GM21619 (cell line): ENCODE results near the gene BNIP5.

Experiments used
- ATAC-seq: cut with Tn5 transposase; IDR thresholded peaks from one replicate; pipeline ENCODE4 v1.9.1; 2021; ENCODE audit not compliant: unreplicated experiment

The BNIP5 gene, protein sequence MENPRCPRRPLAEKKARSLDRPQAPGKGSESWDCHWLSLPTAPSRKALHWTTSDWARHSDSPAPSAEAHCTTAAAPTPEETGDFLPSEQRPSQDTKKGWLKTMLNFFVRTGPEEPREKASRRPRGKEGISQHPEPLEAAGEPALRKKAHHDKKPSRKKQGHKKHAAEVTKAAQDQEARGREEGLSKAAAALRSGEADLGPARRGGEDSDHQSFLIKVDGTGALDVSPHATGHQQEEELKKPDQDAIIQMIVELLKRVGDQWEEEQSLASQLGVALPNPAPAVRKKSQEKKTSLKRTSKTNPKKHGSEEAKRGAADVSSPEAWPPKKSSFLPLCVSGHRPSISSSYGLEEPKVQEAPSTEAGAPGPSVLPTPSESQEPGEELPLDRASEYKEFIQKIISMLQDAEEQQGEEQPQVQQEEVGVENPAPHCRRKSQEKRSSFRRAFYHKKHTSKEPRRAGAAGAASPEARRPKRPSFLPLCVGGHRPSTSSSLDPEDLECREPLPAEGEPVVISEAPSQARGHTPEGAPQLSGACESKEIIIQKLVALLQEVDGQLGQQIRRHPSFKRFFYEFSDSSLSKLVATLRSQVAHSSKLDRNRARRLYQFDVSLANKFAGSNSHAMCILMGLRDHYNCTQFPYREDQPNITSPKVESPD

DNA sequence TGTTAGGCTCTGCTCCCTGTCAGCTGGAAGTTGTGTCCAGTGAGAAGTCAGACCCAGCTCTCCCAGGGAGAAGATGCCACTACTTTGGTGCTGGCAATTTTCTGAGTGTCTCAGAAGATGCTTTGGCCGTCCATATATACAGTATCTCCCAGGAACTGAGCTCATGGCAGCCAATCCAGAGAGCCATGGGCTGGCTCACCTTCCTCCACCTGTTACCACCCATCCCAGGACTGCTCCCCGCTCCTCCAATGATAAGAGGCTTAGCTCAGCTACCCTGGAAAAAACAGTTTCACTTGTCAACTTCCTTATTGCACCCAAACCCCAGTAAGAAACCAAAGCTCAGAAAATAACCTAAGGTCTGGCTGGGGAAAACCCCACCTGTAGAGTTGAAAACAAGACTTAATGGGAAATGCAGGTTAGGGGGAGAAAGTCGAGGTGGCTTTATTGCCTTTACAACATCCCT lies at the start of gene BNIP5:
TSS of gene BNIP5 (minus strand) at position 110 of the 463 bp plus-strand sequence. CDS start 6,198 bp downstream, outside the sequence.
- no peak for ATAC-seq

DNA sequence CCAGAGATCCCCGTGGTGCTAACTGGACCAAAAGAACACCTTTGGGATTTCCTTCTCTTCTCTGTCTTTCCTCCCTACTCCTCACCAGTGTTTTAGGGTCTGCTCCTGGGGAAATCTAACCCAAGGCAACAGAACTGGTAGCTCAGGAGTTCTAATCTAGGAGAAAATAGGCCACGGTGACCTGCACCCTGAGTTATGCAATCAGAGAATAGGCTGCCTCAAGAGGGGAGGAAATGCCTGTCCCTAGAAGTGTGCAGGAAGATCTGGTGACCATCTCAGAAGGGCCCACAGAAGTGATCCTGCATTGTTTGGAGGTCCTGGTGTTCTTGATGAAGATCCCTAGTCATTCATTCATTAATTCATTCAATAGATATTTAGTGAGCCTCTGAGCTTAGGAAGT lies 47.4 kb upstream of the BNIP5 start:
- ATAC-seq = no peak

DNA sequence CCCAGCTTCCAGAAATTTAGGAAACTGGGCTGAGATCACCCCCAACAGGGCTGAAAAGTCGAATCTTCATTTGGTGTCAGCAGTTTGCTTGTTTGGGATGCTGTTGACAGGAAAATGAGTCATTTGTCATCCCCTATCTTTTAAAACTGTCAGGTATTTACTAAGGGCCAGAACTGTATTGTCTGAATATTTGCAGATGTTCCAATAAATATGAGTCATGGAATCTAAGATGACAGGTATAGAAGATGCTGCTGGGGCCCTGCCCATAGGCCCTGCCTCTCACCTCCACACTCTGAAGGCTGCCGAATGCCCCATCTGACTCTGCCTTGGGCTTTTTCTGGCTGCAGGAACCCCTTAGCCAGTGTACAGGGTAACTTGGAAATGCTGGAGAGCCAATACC lies 46.9 kb upstream of the BNIP5 start:
- ATAC-seq = no peak

DNA sequence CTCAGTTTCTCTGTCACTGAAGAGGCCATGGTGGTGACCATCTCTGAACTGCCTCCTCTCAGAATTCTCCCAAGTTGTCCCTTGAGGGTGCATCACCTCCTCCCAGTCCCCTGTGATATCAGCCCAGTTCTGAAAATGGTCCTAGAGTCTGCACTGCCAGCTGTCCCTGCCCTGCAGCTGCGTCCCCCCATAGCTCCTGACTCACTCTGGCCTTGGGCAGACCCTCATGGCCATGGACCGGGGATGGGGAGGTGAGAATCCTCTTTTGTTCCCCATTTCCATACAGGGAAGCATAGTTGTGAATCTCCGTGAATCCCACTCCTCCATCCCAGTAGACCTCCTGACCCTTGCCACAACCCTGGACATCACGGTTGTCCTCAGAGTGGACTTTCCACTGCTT lies 46.3 kb upstream of the BNIP5 start:
- ATAC-seq = no peak

DNA sequence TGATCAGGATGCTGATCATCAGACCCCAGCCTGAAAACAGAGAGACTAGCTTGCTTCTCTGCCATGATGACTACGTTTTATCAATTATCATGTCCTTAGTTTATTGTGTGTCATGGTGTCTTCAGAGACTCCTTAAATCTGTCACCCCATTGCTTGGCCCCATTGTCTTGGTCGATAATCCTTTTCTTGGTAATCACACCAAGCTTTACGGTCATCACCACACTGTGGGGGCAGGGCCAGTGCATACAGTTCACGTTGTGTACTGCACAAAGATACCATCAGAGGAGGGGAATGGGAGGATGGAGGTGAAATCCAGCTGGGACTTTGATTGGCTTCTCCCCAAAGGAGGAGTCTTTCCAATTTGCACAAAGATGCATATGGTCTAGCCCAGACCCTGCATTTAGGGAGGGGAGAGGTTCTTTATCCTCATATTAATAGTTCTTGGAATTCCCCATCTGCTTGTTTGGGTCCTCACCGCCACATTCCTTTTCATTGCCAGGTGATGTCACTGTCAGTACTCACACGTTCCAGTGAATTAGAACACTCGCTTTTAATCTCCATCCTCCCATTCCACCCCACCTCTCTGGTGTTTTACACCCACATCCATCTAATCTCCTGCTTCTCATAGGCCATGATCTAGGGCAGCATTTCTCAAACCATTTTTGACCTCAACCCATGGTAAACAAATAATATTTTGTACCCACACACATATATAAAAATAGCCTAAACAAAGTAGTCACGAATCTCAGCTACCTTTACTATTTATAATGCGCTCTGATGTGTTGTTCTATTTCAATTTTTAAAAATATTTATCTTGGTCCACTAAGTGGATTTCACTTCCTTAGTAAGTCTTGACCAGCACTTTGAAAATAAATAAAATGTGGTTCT lies 45.1 kb upstream of the BNIP5 start:
- ATAC-seq = no peak

DNA sequence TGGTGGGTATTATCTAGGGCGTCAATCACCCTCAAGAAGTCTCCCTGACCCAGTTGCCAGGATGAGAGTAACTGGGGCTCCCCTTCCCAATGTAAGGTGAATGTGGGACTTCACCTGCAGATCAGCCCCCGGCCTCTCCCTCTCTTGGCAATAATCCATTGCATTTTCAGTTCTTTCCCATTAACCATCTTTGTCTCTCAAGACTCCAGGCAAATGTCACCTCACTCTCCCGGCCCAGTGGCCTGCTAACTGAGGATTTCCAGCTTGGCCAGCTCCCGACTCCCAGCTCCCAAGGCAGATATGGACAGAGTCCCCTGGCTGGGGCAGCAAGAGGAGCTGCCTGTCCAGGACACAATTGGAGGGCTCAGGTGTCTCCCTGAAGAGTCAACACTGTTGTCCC lies 43.5 kb upstream of the BNIP5 start:
- no peak for ATAC-seq

DNA sequence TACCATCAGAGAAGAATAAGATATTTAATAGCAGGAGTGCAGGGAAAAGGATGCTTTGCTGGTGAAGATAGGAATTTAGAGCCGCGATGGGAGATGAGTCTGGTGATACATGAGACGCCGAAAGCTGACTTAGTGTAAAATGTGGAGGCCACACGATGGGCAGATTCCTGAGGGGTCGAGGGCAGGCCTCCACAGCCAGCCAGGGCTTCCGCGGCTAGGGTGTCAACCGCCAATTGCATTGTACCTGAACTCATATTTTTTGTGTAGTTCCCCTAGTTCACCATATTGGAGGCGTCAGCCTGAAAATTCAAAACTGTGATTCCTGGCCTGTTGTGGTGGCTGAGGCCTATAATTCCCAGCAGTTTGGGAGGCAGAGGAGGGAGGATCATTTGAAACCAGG lies 42.2 kb upstream of the BNIP5 start:
- ATAC-seq = no peak

DNA sequence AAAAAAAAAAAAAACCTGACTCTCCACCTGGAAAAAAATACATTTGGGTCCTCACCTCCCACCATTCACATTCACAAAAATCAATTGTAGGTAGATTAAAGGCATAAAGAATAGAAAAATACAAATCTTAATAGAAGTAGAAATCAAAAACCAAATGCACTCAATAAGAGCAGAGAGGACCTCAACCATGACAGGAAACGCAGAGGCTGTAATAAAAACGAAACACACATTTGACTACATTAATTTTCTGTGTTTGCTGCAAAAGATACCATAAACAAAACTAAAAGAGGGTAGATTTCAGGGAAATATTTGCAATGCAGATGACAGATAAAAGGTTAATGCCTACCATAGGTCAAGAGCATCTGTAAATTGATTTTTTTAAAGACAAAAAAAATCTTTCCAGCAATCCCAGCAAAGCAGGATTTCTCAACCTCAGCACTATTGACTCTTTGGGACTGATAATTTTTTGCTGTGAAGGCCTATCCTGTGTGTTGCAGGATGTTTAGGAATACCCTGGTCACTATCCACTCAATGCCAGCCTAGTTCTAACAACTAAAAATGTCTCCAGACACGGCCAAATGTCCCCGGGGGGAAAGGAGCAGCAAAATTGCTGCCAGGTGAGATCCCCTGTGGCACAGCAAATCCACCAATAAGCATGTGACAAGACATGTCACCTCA lies 41.7 kb upstream of the BNIP5 start:
- ATAC-seq = no peak

DNA sequence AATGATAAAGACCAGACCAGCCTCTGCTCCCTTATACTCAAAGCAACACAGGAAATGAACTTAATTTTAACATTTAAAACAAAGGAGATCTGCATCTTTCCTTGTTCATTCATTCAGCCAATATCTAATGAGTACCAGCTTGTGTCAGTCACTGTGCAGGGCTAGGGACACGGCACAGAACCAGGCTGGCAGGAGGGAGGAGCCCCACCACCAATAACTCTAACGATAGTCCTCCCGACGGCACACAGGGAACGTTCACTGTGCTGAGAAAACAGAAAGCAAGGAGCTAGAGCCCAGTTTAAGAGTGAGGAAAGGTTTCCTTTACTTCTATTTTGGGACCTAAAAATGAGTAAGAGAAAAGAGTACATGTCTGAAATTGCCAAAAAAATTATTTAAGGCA lies 40.9 kb upstream of the BNIP5 start:
- no peak for ATAC-seq

DNA sequence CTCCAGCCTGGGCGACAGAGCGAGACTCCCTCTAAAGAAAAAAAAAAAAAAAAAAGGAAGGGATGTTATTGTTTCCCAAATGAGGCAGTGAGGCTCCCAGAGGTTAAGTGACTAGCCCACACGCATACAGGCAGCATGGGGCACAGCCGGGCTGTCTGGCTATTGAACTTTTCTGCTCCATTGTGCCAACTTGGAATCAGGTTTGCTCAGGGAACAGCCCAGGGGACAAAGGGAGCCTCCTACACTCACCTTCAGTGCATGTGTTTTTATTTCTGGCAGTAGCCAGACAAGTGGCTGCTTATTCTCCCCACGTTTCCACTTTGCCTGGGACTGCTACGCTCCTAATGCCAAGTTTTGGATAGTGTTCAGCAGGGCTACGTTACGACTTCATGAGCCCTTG lies 40.1 kb upstream of the BNIP5 start:
- no peak for ATAC-seq

DNA sequence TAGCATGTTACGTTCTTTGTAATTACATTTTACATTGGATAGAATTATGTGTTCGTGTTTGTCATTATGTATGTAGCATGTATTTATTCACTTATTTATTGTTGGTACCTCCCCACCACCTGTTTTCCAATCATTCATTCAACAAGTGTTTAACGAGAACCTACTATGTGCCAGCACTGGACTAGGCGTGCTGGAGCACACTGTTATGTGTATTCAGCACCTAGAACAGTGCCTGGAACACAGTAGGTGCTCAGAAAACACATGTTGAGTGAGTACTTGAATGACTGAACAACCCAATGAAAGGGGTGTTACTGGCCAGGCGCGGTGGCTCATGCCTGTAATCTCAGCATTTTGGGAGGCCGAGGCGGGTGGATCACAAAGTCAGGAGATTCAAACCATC lies 39.5 kb upstream of the BNIP5 start:
- no peak for ATAC-seq

DNA sequence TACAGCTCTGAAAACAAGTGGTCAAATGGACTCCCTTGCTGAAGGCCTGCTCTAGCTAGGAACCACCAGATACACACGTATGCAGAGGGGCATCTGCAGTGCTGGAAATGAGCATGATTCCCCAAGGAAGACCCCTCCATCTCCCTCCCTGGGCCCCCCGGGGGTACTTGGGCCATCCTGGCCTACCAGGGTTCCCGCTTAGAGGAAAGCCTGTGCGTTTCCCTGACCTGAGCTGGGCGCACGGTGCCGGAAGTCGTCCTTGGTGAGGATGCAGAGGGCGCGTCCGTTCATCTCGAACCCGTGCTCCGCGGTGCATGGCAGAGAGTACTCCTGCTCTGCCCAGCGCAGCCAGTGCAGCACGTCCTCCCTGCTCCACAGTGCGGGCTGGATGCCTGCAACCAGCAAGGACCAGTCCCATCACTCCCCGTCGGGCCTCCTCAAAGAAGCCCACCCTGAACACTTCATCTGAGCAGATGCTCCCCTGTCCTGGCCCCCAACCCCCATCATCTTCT lies 39.0 kb upstream of the BNIP5 start:
- no peak for ATAC-seq

DNA sequence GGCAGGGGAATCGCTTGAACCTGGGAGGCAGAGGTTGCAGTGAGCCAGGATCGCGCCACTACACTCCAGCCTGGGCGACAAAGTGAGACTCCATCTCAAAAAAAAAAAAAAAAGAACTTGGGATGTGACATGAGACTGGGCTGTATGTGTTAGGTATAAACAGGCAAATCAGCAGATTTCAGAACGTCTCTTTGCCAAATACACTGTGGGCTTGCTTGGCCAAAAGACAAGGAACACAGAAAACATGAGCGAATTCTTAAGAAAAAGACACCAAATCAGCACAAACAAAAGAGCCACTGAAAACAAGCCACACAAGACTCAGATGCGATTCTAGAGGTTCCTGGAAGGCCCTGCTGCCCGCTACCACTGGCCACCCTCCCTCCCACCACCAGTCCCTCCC lies 38.3 kb upstream of the BNIP5 start:
- ATAC-seq = no peak

DNA sequence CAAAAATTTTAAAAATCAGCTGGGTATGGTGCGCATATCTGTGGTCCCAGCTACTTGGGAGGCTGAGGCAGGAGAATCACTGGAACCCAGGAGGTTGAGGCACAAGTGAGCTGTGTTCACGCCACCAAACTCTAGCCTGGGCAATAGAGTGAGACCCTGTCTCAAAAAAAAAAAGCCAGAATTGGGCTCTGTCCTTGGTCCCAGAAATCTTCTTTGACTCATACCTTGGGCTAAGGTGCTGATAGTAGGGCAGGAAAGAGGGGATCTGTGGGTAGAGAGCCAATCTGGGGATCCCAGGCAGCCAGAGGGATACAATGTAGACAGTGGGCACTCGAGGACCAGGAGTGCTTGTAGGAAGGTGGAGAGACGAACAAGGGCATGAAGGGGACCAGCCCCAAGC lies 37.5 kb upstream of the BNIP5 start:
- ATAC-seq = no peak

DNA sequence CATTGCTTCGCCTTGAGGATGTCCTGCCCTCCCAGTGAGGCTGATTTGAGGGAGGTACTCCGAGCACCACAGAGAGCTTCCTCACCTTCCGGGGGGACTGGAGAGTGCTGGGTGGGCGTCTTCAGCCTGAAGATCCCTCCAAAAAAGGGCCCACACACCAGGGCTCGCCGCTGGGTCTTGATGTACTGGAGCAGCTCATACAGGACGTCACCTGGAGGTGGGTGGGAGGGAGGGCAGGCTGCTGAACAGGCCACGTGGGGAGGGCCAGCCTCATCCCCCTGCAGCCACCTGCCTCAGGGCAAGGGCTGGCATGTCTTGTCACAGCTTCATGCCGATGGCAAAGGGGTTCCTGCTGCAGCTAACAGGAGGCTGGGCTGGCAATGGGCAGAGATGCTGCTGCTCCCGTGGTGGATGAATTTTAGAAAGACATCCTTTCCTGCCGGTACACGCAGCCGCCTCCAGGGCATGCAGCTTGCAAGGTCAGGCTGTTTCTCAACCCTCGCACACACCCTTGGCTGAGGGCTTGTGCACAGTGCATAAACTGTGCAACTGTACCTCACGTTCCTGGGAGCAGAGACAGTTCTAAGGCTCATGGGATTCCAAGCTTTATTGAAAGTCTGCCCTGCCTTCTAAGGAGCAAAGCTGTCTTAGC lies 36.8 kb upstream of the BNIP5 start:
- no peak for ATAC-seq

DNA sequence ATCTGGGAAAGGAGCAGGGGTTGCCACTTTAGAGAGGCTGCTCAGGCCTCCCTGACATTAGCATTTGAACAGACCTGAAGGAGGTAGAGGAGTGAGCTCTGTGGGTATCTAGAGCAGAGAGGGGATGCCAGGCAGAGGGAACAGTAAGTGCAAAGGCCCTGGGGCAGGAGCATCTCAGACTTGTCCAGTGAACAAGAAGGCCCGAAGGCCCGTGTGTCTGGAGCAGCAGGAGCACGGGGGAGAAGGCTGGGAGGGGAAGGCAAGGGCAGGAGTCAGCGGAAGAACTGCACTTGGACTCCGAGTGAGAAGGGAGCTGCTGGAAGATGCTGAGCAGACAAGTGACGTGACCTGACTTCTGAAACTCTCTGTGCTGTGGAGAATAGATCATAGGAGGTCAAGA lies 35.4 kb upstream of the BNIP5 start:
- no peak for ATAC-seq

DNA sequence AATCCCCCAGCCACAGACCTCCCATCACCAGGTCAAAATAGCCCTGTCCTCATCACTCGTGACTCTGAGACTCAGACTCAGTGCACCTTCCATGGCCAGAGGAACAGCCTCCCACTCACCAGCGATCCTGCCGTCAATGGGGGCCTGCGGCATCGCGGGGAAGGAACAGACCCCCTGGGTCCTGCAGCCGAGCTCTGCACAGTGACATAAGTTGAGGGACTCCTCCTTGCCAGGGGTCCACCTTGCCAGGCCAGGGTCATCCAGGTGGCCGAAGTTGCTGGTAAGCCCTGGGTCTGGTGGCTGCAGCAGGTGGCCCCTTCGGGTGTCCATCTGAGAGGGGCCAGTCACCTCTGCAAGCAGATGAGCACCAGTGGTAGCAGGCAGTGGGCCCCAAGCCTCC lies 34.5 kb upstream of the BNIP5 start:
- no peak for ATAC-seq

DNA sequence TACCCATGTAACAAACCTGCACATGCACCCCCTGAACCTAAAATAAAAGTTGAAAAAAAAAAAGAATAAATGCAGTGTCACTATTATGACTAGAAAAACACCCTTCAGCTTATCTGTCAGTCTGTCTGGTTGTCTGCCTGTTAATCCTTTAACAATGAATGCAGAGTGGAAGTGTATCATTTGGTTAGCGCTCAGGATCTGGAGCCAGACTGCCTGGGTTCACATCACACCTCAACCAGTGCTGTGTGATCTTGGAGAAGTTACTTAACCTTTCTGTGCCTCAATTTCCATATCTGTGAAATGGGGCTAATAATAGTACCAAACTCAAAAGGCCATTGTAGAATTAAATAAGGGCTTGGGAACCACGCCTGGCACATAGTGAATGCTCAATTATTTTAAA lies 34.0 kb upstream of the BNIP5 start:
- no peak for ATAC-seq

DNA sequence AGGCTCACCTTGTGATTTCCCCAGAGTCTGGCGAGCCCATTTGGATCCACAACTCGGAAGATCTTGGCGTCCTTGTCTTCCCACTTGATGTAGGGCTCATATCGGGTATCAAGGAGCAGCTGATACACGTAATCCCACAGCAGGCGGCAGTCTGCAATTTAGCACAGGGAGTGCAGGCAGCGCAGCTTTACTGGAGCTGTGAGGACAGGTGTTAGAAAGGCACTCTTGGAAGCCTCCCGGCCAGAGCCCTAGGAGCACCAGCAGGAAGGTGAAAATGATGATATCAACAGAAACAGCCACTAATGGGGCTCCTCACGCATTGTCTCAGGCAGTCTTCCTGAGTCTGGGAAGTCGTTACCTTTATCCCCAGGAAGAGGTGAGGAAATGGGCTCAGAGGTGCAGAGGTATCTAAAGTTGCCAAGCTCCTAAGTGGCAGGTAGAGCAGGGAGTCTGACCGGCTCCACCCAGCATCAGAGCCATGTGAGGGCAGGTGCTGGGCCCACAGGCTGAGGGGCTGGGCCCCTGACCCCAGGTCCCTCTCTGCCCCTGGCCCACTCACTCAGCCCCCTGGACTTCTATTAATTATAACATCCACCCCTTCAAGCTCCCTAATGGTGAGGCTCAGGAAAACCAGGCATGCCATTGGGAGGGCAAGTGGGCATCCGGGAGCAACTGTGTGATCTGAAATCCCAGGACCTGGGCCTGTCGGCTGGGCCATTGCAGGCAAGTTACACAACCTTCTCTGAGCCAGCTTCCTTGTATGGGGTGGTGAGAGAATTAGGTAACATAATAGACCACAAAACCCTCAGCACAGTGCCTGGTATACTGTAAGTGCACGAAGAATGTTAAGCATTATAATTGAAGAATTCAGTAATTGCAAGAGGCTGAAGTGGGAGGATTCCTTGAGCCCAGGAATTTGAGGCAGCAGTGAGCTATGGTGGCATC lies 32.5 kb upstream of the BNIP5 start:
- ATAC-seq = no peak
